ENCODE results near the gene NBDY. TPM values are rescaled to one million over a fixed set of nuclear protein-coding genes. Genes with fewer than 3 reads are reported as not detected.

The NBDY gene
- total and polyA plus RNA-seq, 2 of the 13 experiments (the other 11 are each of a cell fraction or from before 2014, with no cell fraction given): 1.4 to 1.7 TPM

DNA sequence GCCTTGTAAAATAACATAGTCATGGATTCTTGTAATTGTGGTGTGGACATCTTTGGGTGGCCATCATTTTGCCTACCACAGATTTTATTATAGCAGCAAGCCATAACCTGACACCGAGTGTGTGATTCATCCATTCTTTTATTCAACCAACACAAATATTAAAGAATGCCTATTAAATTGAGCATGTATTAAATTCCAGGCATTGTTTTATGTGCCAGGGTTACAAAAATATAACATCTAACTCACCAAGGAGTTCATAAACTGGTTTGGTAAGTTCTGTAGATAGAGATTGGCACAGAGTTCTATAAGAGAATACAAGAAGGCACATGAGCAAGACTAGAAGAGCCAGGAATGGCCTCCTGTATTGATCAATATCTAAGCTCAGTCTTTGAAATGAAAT lies 18.0 kb downstream of the NBDY start:
- H3K9ac ChIP-seq (ENCODE audit: insufficient read depth, low read depth, low read length): no peak overlapping the region
- no TSS peak for BruUV-seq (replicated peaks)
- H3K36me3 ChIP-seq (replicated peaks in 1 of 2; ENCODE audit: control insufficient read depth in 1 of 2, insufficient read depth in 2 of 2, low read length in 2 of 2): no peaks in the 10 kb centered on the region
- no peak overlapping the region for H3K4me3 ChIP-seq (replicated peaks in 1 of 3; ENCODE audit: insufficient read depth in 1 of 3, low read depth in 2 of 3, low read length in 3 of 3)
- no peak overlapping the region for H3K27ac ChIP-seq (ENCODE audit: extremely low read length, insufficient read depth, low read length)
- no peak for ATAC-seq
- no peaks in the 10 kb centered on the region for H3K27me3 ChIP-seq (ENCODE audit: control insufficient read depth in 1 of 2, insufficient read depth in 2 of 2, low read length in 2 of 2)
- no peak overlapping the region for H2AFZ ChIP-seq (ENCODE audit: low read length)
- no peaks in the 10 kb centered on the region for H3K79me2 ChIP-seq (ENCODE audit: insufficient read depth, low read length)
- no peak for DNase-seq (ENCODE audit: low spot score)
- ChIA-PET POLR2A (no interaction called here), CTCF (ENCODE audit: low intra/inter-chr PET ratio, low total read pairs) (no interaction called here)
- H3K4me1 ChIP-seq (ENCODE audit: insufficient read depth, low read length): no peaks in the 10 kb centered on the region
- no peaks in the 10 kb centered on the region for H3K9me3 ChIP-seq (ENCODE audit: low read length)
- 100% methylated on average over 1 of the region's 1 CpG for whole genome bisulfite sequencing (ENCODE audit: low lambda C conversion rate)
- intact Hi-C loops (cut with micrococcal nuclease; ENCODE audit: unreplicated experiment) (no loop called here), in situ Hi-C loops (cut with HindIII; ENCODE audit: extremely low pct_ligation_motif_present, low pct_unique_long_range_greater_than_20kb) (loop anchor here (25.0 kb wide), 1 partner anchor 460 kb away; no protein-coding TSS in a partner anchor)
- TF ChIP-seq NFYB (CRISPR knock-in tag; IDR thresholded peaks at IDR 0.05) (no peak), ELF4 (CRISPR knock-in tag; IDR thresholded peaks at IDR 0.05; ENCODE audit: borderline replicate concordance) (no peak), TEF (CRISPR knock-in tag; IDR thresholded peaks at IDR 0.05) (no peak)
- TF ChIP-seq, protein P1, sequence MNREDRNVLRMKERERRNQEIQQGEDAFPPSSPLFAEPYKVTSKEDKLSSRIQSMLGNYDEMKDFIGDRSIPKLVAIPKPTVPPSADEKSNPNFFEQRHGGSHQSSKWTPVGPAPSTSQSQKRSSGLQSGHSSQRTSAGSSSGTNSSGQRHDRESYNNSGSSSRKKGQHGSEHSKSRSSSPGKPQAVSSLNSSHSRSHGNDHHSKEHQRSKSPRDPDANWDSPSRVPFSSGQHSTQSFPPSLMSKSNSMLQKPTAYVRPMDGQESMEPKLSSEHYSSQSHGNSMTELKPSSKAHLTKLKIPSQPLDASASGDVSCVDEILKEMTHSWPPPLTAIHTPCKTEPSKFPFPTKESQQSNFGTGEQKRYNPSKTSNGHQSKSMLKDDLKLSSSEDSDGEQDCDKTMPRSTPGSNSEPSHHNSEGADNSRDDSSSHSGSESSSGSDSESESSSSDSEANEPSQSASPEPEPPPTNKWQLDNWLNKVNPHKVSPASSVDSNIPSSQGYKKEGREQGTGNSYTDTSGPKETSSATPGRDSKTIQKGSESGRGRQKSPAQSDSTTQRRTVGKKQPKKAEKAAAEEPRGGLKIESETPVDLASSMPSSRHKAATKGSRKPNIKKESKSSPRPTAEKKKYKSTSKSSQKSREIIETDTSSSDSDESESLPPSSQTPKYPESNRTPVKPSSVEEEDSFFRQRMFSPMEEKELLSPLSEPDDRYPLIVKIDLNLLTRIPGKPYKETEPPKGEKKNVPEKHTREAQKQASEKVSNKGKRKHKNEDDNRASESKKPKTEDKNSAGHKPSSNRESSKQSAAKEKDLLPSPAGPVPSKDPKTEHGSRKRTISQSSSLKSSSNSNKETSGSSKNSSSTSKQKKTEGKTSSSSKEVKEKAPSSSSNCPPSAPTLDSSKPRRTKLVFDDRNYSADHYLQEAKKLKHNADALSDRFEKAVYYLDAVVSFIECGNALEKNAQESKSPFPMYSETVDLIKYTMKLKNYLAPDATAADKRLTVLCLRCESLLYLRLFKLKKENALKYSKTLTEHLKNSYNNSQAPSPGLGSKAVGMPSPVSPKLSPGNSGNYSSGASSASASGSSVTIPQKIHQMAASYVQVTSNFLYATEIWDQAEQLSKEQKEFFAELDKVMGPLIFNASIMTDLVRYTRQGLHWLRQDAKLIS (CRISPR knock-in tag; IDR thresholded peaks at IDR 0.05): no peak
- TF ChIP-seq, protein P2, sequence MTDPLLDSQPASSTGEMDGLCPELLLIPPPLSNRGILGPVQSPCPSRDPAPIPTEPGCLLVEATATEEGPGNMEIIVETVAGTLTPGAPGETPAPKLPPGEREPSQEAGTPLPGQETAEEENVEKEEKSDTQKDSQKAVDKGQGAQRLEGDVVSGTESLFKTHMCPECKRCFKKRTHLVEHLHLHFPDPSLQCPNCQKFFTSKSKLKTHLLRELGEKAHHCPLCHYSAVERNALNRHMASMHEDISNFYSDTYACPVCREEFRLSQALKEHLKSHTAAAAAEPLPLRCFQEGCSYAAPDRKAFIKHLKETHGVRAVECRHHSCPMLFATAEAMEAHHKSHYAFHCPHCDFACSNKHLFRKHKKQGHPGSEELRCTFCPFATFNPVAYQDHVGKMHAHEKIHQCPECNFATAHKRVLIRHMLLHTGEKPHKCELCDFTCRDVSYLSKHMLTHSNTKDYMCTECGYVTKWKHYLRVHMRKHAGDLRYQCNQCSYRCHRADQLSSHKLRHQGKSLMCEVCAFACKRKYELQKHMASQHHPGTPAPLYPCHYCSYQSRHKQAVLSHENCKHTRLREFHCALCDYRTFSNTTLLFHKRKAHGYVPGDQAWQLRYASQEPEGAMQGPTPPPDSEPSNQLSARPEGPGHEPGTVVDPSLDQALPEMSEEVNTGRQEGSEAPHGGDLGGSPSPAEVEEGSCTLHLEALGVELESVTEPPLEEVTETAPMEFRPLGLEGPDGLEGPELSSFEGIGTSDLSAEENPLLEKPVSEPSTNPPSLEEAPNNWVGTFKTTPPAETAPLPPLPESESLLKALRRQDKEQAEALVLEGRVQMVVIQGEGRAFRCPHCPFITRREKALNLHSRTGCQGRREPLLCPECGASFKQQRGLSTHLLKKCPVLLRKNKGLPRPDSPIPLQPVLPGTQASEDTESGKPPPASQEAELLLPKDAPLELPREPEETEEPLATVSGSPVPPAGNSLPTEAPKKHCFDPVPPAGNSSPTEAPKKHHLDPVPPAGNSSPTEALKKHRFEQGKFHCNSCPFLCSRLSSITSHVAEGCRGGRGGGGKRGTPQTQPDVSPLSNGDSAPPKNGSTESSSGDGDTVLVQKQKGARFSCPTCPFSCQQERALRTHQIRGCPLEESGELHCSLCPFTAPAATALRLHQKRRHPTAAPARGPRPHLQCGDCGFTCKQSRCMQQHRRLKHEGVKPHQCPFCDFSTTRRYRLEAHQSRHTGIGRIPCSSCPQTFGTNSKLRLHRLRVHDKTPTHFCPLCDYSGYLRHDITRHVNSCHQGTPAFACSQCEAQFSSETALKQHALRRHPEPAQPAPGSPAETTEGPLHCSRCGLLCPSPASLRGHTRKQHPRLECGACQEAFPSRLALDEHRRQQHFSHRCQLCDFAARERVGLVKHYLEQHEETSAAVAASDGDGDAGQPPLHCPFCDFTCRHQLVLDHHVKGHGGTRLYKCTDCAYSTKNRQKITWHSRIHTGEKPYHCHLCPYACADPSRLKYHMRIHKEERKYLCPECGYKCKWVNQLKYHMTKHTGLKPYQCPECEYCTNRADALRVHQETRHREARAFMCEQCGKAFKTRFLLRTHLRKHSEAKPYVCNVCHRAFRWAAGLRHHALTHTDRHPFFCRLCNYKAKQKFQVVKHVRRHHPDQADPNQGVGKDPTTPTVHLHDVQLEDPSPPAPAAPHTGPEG (CRISPR knock-in tag; IDR thresholded peaks at IDR 0.05): no peak
- TF ChIP-seq, protein P3, sequence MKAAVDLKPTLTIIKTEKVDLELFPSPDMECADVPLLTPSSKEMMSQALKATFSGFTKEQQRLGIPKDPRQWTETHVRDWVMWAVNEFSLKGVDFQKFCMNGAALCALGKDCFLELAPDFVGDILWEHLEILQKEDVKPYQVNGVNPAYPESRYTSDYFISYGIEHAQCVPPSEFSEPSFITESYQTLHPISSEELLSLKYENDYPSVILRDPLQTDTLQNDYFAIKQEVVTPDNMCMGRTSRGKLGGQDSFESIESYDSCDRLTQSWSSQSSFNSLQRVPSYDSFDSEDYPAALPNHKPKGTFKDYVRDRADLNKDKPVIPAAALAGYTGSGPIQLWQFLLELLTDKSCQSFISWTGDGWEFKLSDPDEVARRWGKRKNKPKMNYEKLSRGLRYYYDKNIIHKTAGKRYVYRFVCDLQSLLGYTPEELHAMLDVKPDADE (CRISPR knock-in tag; IDR thresholded peaks at IDR 0.05): no peak
- TF ChIP-seq, protein P4, sequence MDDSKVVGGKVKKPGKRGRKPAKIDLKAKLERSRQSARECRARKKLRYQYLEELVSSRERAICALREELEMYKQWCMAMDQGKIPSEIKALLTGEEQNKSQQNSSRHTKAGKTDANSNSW (CRISPR knock-in tag; IDR thresholded peaks at IDR 0.05; ENCODE audit: borderline replicate concordance): no peak
- TF ChIP-seq, protein P5, sequence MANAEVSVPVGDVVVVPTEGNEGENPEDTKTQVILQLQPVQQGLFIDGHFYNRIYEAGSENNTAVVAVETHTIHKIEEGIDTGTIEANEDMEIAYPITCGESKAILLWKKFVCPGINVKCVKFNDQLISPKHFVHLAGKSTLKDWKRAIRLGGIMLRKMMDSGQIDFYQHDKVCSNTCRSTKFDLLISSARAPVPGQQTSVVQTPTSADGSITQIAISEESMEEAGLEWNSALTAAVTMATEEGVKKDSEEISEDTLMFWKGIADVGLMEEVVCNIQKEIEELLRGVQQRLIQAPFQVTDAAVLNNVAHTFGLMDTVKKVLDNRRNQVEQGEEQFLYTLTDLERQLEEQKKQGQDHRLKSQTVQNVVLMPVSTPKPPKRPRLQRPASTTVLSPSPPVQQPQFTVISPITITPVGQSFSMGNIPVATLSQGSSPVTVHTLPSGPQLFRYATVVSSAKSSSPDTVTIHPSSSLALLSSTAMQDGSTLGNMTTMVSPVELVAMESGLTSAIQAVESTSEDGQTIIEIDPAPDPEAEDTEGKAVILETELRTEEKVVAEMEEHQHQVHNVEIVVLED (CRISPR knock-in tag; IDR thresholded peaks at IDR 0.05; ENCODE audit: borderline replicate concordance): no peak
- no peak for FAIRE-seq
- H3K4me2 ChIP-seq (ENCODE audit: low read depth, low read length): no peak overlapping the region
- H4K20me1 ChIP-seq (ENCODE audit: insufficient read depth, low read length): no peaks in the 10 kb centered on the region
